ENCODE measurements around the gene PIK3AP1. TPM values are rescaled to one million over a fixed set of nuclear protein-coding genes. Genes with fewer than 3 reads are reported as not detected.

Gene PIK3AP1
- total and polyA plus RNA-seq, 2 of the 8 experiments (the other 6 are each of a cell fraction or from before 2014, with no cell fraction given), result 1.9 to 4.5 TPM

DNA sequence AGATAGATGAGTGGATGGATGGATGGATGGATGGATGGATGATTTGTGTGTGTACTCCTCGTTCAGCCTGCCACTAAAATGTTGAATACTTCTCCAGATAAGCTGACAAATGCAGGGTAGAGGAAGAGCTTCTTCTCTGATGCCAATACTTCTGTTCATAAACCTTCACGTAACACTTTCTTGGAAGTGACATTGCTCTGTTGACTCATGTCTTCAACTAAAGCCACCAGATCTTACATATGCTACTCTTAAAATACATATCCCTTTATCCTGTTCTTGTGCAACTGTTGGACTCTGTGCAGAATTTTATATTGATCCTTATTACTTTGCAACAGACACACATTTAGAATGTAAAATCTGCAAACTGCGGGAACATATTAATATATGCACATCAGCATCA is 26.9 kb downstream of the PIK3AP1 start:
- no peak overlapping the region for H2BK20ac ChIP-seq (ENCODE audit: low read length)
- no peak overlapping the region for H3K4me3 ChIP-seq (ENCODE audit: extremely low read depth in 1 of 4, insufficient read depth in 2 of 4, low read depth in 3 of 4, low read length in 4 of 4)
- 87% methylated on average over 3 of the region's 3 CpGs; no CpG with 5 or more reads in 1 of the 2 experiments for WGBS, 2 experiments (ENCODE audit: extremely low coverage in 1 of 2, insufficient coverage in 1 of 2, insufficient read length in 1 of 2, insufficient replicate concordance in 2 of 2, low coverage in 1 of 2, low lambda C conversion rate in 2 of 2, missing lambda C conversion rate in 1 of 2)
- no peak overlapping the region for H3K27ac ChIP-seq (ENCODE audit: low read depth, low read length)
- peaks cover 0 to 4% (median 0%) of the 10 kb centered on the region in 4 experiments; a peak in 3 of 7 replicates for H3K4me1 ChIP-seq (replicated peaks in 1 of 4; ENCODE audit: control insufficient read depth in 3 of 4, insufficient read depth in 4 of 4, low read length in 3 of 4)
- H3K79me2 ChIP-seq (ENCODE audit: control insufficient read depth in 1 of 2, insufficient read depth in 2 of 2, low read length in 2 of 2), result no peaks in the 10 kb centered on the region
- no peak overlapping the region for H2AFZ ChIP-seq (ENCODE audit: low read length)
- H3K9ac ChIP-seq (replicated peaks in 1 of 4; ENCODE audit: extremely low read depth in 1 of 4, low read depth in 3 of 4, low read length in 3 of 4), result no peak overlapping the region
- H3K23ac ChIP-seq (ENCODE audit: insufficient read length), result no peak overlapping the region
- no peak overlapping the region for H3K14ac ChIP-seq (ENCODE audit: insufficient read length)
- no peaks in the 10 kb centered on the region; the same call in 1 of the 2 replicates for H3K23me2 ChIP-seq (ENCODE audit: low read depth, low read length)
- DNase-seq (ENCODE audit: low read depth in 1 of 2, low spot score in 2 of 2) (no peak), FAIRE-seq (no peak)
- CTCF ChIA-PET (ENCODE audit: partially characterized antibody), result interaction anchor here (1.4 kb wide), 1 partner anchor 53 kb away, joined by 7 read pairs; no protein-coding TSS in a partner anchor
- H3K4ac ChIP-seq (replicated peaks; ENCODE audit: insufficient read length, low read depth, low read length), result no peak overlapping the region
- no peak overlapping the region for H2BK120ac ChIP-seq (replicated peaks; ENCODE audit: low read depth, low read length)
- H2AK5ac ChIP-seq (ENCODE audit: low read depth, low read length), result no peak overlapping the region
- no peaks in the 10 kb centered on the region for H3K36me3 ChIP-seq (ENCODE audit: control insufficient read depth in 2 of 4, insufficient read depth in 4 of 4, low read length in 3 of 4)
- POLR2A ChIA-PET (ENCODE audit: partially characterized antibody), result no interaction called here
- H3K4me2 ChIP-seq (ENCODE audit: insufficient read depth in 1 of 2, low read depth in 2 of 2, low read length in 2 of 2), result no peak overlapping the region
- no peak overlapping the region for H2BK5ac ChIP-seq (ENCODE audit: low read depth, low read length)
- no peak overlapping the region for H2BK15ac ChIP-seq (ENCODE audit: low read length)
- no peaks in the 10 kb centered on the region for H4K20me1 ChIP-seq (replicated peaks in 1 of 2; ENCODE audit: control insufficient read depth in 1 of 2, insufficient read depth in 2 of 2, low read length in 2 of 2)
- H3K27me3 ChIP-seq (replicated peaks in 1 of 4; ENCODE audit: control insufficient read depth in 3 of 4, extremely low read depth in 1 of 4, insufficient read depth in 3 of 4, low read length in 3 of 4), result no peaks in the 10 kb centered on the region
- TF ChIP-seq, protein P1, sequence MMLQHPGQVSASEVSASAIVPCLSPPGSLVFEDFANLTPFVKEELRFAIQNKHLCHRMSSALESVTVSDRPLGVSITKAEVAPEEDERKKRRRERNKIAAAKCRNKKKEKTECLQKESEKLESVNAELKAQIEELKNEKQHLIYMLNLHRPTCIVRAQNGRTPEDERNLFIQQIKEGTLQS (IDR thresholded peaks at IDR 0.05; ENCODE audit: insufficient read depth, low read depth, low read length), result no peak
- H4K91ac ChIP-seq (replicated peaks; ENCODE audit: insufficient read length, low read length), result no peak overlapping the region
- H4K5ac ChIP-seq (ENCODE audit: insufficient read length, low read depth, low read length), result no peak overlapping the region
- H3K79me1 ChIP-seq (ENCODE audit: low read depth, low read length), result no peaks in the 10 kb centered on the region; the same call in 1 of the 2 replicates
- H4K8ac ChIP-seq (ENCODE audit: extremely low read depth, insufficient read depth, low read length), result no peak overlapping the region
- H2BK12ac ChIP-seq (ENCODE audit: low read depth, low read length), result no peak overlapping the region
- no peaks in the 10 kb centered on the region for H3K9me3 ChIP-seq (ENCODE audit: insufficient read depth in 2 of 2, low read depth in 1 of 2, low read length in 1 of 2)
- H3K56ac ChIP-seq (replicated peaks; ENCODE audit: insufficient read length, low read depth, low read length), result no peak overlapping the region
- no peak overlapping the region for H3K18ac ChIP-seq (ENCODE audit: extremely low read depth, low read length)

Data from H1 (cell line).